GM23248 (cell line): Measurements from ENCODE around the gene PDIA6. TPM values are rescaled to one million over a fixed set of nuclear protein-coding genes. Genes with fewer than 3 reads are reported as not detected.
"Not testable (repeated sequence)": the region's sequence is repeated elsewhere in the genome, so short reads cannot be mapped to it uniquely, and the experiment has no call there.

Experiments used
- DNase-seq: peaks from one replicate; pipeline ENCODE4 v3.0.0-alpha.2; 2015
- H2AFZ ChIP-seq: fragments of 200-600 bp; sonication (generic); 2 replicates; pipeline ENCODE4 v1.6.1; 2016; ENCODE audit warnings: antibody characterized with exemption
- H3F3A ChIP-seq: fragments of 200-600 bp; sonication (generic); 2 replicates; pipeline ENCODE4 v1.6.1; 2016; ENCODE audit warnings: mild to moderate bottlenecking, antibody characterized with exemption, mixed run types; ENCODE audit not compliant: insufficient read depth
- H3K27ac ChIP-seq: fragments of 200-600 bp; sonication (generic); 2 replicates; pipeline ENCODE4 v1.5.1; 2016; ENCODE audit warnings: mild to moderate bottlenecking
- H3K27me3 ChIP-seq: fragments of 200-600 bp; sonication (generic); replicated peaks from 2 replicates; pipeline ENCODE4 v1.6.1; 2016; ENCODE audit warnings: mild to moderate bottlenecking; ENCODE audit not compliant: insufficient read depth
- H3K36me3 ChIP-seq: fragments of 200-600 bp; sonication (generic); 2 replicates; pipeline ENCODE4 v1.6.1; 2016; ENCODE audit warnings: low read depth, mild to moderate bottlenecking
- H3K4me1 ChIP-seq: fragments of 200-600 bp; sonication (generic); 2 replicates; pipeline ENCODE4 v1.6.1; 2016; ENCODE audit warnings: mild to moderate bottlenecking; ENCODE audit not compliant: insufficient read depth
- H3K4me2 ChIP-seq: fragments of 200-600 bp; sonication (generic); one replicate; pipeline ENCODE4 v1.6.1; 2016; ENCODE audit warnings: mild to moderate bottlenecking; ENCODE audit not compliant: unreplicated experiment
- H3K4me3 ChIP-seq: fragments of 200-600 bp; sonication (generic); 2 replicates; pipeline ENCODE4 v1.5.1; 2016; ENCODE audit warnings: mild to moderate bottlenecking
- H3K79me2 ChIP-seq: fragments of 200-600 bp; sonication (generic); 2 replicates; pipeline ENCODE4 v1.6.1; 2016; ENCODE audit warnings: mild to moderate bottlenecking; ENCODE audit not compliant: insufficient read depth
- H3K9ac ChIP-seq: fragments of 200-600 bp; sonication (generic); 2 replicates; pipeline ENCODE4 v1.6.1; 2016; ENCODE audit warnings: mild to moderate bottlenecking
- H3K9me2 ChIP-seq: fragments of 200-600 bp; sonication (generic); 2 replicates; pipeline ENCODE4 v1.6.1; 2016; ENCODE audit warnings: mixed run types, mild to moderate bottlenecking, moderate library complexity; ENCODE audit not compliant: insufficient read depth
- H3K9me3 ChIP-seq: fragments of 200-600 bp; sonication (generic); one replicate; pipeline ENCODE4 v1.6.1; 2017; ENCODE audit warnings: low read depth
- H4K20me1 ChIP-seq: fragments of 200-600 bp; sonication (generic); 2 replicates; pipeline ENCODE4 v1.6.0; 2016; ENCODE audit not compliant: insufficient read depth
- EZH2 ChIP-seq: fragments of 200-600 bp; sonication (generic); IDR thresholded peaks from 2 replicates; pipeline ENCODE4 v1.6.1; 2018; ENCODE audit warnings: antibody characterized with exemption, mild to moderate bottlenecking; ENCODE audit not compliant: insufficient read depth, poor library complexity, severe bottlenecking
- EZH2phosphoT487 ChIP-seq: fragments of 200-600 bp; sonication (generic); IDR thresholded peaks from 2 replicates; pipeline ENCODE4 v1.6.1; 2018; ENCODE audit warnings: antibody characterized with exemption, moderate library complexity, mild to moderate bottlenecking, low read depth; ENCODE audit not compliant: insufficient read depth
- WGBS, 2 experiments: methylation state at CpG; one replicate each; pipeline ENCODE4 v1.1.6; 2015 to 2017; ENCODE audit warnings: low lambda C conversion rate in 2 of 2, low coverage in 1 of 2; ENCODE audit errors: missing lambda C conversion rate in 2 of 2; 5-methylcytosine and 5-hydroxymethylcytosine counted together
- in situ Hi-C: fragments of 300-500 bp; cut with MboI; formaldehyde crosslinking; loops from 2 replicates; pipeline ENCODE4 v1.15.0; 2020
- polyA plus RNA-seq: library from polyadenylated mRNA; unstranded; fragments of >200 nt; fragmentation: Nextera tagmentation; extraction: Ambion mirVana; gene quantifications from 2 replicates; pipeline ENCODE4 v1.2.1, GENCODE V29; 2016
- total RNA-seq: library from RNA; depleted of rRNA; stranded (reverse); fragments of >200 nt; shearing (Covaris generic); gene quantifications from 2 replicates; pipeline ENCODE4 v1.2.3, GENCODE V29; 2014

Gene PDIA6
- total and polyA plus RNA-seq, 2 experiments from 2014 or later: 363 to 502 TPM

DNA sequence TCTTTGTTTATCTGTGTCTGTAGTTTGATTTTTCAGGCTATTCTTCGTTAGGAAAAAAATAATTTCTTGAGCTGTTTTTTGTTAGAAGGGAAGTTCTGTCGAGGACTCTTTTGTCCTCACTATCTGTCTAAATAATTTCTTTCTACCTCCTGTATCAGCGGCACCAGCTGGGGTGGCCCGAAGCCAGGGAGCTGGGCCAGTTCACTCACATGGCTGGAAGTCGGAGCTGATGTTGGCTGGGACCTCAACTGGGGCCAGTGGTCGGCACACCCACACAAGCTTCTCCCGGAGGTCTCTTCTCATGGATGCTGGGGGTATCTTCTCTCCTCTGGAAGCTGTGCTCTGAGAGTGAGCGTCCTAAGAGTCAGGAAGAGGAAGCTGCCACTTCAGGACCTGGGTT, 8.0 kb upstream of the PDIA6 start:
- Histone ChIP-seq H4K20me1 (no peaks in the 10 kb centered on the region), H2AFZ (no peak overlapping the region), H3K4me1 (no peaks in the 10 kb centered on the region), H3K9me3 (no peaks in the 10 kb centered on the region), H3K4me3 (no peak overlapping the region), H3K9ac (no peak overlapping the region), H3K4me2 (no peak overlapping the region), H3K27ac (no peak overlapping the region), H3K9me2 (no peaks in the 10 kb centered on the region), H3F3A (no peaks in the 10 kb centered on the region), H3K27me3 (peaks cover 30% of the 10 kb centered on the region), H3K36me3 (no peaks in the 10 kb centered on the region), H3K79me2 (no peaks in the 10 kb centered on the region)
- in situ Hi-C loops: no loop called here
- DNase-seq: no peak
- WGBS, 2 experiments: 14 to 16% methylated on average over 8 of the region's 8 CpGs
- TF ChIP-seq EZH2phosphoT487: no peak
- no peak for TF ChIP-seq EZH2

DNA sequence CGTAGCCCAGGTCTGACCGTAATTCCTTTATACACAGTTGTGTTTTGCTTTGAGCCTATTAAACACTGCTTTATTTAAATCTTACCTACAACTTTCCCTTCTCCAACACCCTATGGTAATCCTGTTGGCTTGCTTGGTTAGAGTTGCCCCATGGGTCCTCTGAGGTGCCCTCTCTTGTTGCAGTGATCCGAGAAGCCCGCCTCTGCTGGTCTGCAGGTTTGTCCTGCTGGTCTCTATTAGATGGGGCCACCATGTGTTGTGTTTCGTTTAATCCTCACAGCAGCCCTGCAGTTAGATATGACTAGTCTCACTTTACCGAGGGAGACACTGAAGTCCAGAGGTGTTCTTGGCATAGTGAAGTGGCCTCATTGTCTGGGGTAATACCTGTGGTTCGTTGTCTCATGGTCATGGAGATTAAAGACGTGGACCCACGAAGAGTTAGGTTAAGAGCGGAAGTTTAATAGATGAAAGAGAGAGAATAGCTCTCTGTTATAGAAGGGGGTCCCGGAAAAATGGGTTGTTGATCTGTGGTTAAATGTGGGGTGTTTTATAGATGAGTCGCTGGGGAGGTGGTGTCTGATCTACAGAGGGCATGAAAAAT, 7.2 kb upstream of the PDIA6 start:
- Histone ChIP-seq H3F3A (no peaks in the 10 kb centered on the region), H3K4me1 (no peaks in the 10 kb centered on the region), H3K9me2 (no peaks in the 10 kb centered on the region), H2AFZ (no peak overlapping the region), H3K79me2 (no peaks in the 10 kb centered on the region), H3K27me3 (peaks cover 23% of the 10 kb centered on the region), H3K4me3 (no peak overlapping the region), H3K27ac (no peak overlapping the region), H3K9ac (no peak overlapping the region), H3K4me2 (no peak overlapping the region), H3K36me3 (no peaks in the 10 kb centered on the region), H4K20me1 (no peaks in the 10 kb centered on the region), H3K9me3 (no peaks in the 10 kb centered on the region)
- DNase-seq: no peak
- TF ChIP-seq EZH2phosphoT487: no peak
- TF ChIP-seq EZH2: no peak
- WGBS, 2 experiments: 72 to 73% methylated on average over 12 of the region's 12 CpGs
- in situ Hi-C loops: no loop called here

DNA sequence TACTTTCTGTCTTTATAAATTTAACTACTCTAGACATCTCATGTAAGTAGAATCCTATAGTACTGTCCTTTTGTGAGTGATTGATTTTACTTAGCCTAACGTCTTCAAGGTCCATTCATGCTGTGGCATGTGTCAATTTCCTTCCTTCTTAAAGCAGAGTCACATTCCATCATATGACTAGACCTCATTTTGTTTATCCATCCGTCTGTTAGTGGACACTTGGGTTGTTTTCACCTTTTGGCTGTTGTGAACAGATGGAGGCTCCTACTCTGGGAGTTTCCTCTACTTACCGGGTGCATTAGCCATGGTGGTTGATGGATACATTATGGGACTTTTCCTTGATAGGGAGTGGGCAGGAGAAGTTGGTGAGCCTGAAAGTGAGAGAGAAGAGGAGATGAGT, 6.4 kb upstream of the PDIA6 start:
- Histone ChIP-seq H3K27ac (no peak overlapping the region), H3K79me2 (no peaks in the 10 kb centered on the region), H3K27me3 (peaks cover 20% of the 10 kb centered on the region), H3K4me1 (no peaks in the 10 kb centered on the region), H3K9me2 (no peaks in the 10 kb centered on the region), H3K9me3 (no peaks in the 10 kb centered on the region), H4K20me1 (no peaks in the 10 kb centered on the region), H3K36me3 (no peaks in the 10 kb centered on the region), H3K4me2 (no peak overlapping the region), H3K9ac (no peak overlapping the region), H3K4me3 (no peak overlapping the region), H2AFZ (no peak overlapping the region), H3F3A (no peaks in the 10 kb centered on the region)
- in situ Hi-C loops: no loop called here
- TF ChIP-seq EZH2phosphoT487: no peak
- no peak for TF ChIP-seq EZH2
- DNase-seq: no peak
- 18 to 29% methylated on average over 3 of the region's 3 CpGs for WGBS, 2 experiments

DNA sequence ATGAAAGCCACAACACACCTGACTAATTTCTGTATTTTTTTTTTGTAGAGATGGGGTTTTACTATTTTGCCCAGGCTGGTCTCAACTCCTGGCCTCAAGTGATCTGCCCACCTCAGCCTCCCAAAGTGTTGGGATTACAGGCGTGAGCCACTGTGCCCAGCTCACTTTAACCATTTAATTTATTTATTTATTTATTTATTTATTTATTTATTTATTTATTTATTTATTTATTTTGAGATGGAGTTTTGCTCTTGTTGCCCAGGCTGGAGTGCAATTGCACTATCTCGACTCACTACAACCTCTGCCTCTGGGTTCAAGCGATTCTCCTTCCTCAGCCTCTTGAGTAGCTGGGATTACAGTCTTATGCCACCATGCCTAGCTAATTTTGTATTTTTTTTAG, 5.7 kb upstream of the PDIA6 start:
- H3F3A ChIP-seq, H3K79me2 ChIP-seq, H3K4me2 ChIP-seq, H3K4me3 ChIP-seq, in situ Hi-C loops, H3K9me2 ChIP-seq, H4K20me1 ChIP-seq, H3K36me3 ChIP-seq, H2AFZ ChIP-seq, H3K4me1 ChIP-seq, H3K9ac ChIP-seq, DNase-seq, H3K9me3 ChIP-seq, H3K27ac ChIP-seq: not testable (repeated sequence)
- 55 to 61% methylated on average over 3 of the region's 3 CpGs for whole genome bisulfite sequencing, 2 experiments
- H3K27me3 ChIP-seq: peaks cover 20% of the 10 kb centered on the region

DNA sequence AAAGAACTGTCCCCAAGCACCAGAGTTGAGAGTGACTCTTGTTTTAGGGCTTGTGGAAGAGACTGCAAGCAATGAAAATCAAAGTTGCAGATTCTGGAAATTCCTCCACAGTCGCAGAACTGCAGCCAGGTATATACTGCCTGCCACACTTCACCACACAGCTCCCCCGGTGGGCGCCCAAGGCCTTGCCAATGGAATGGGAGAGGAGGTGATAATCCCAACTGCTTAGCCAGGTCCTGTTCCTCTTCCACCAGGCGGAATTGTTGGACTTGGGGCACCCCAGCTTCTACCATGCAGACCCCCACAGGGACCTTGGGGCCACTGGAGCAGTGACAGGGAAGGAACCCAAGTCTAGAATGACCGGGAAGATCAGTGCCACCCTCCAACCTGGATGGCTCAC, 4.8 kb upstream of the PDIA6 start:
- Histone ChIP-seq H3K36me3 (no peaks in the 10 kb centered on the region), H3K27ac (no peak overlapping the region), H3K27me3 (peaks cover 20% of the 10 kb centered on the region), H3K4me2 (no peak overlapping the region), H3K9ac (no peak overlapping the region), H3K4me3 (no peak overlapping the region), H3K9me2 (no peaks in the 10 kb centered on the region), H3K4me1 (no peaks in the 10 kb centered on the region), H3K79me2 (peaks cover under 1% of the 10 kb centered on the region; the same call in 1 of the 2 replicates), H3K9me3 (no peaks in the 10 kb centered on the region), H4K20me1 (no peaks in the 10 kb centered on the region), H2AFZ (no peak overlapping the region), H3F3A (no peaks in the 10 kb centered on the region)
- TF ChIP-seq EZH2 (no peak), EZH2phosphoT487 (no peak)
- WGBS, 2 experiments: 45 to 55% methylated on average over 5 of the region's 5 CpGs
- no peak for DNase-seq
- in situ Hi-C loops: no loop called here
